ENCODE results near the gene ROCK2. TPM values are rescaled to one million over a fixed set of nuclear protein-coding genes. Genes with fewer than 3 reads are reported as not detected.

ROCK2 gene
- total and polyA plus RNA-seq, 2 of the 13 experiments (the other 11 are each of a cell fraction or from before 2014, with no cell fraction given), result 38.1 to 119 TPM

DNA sequence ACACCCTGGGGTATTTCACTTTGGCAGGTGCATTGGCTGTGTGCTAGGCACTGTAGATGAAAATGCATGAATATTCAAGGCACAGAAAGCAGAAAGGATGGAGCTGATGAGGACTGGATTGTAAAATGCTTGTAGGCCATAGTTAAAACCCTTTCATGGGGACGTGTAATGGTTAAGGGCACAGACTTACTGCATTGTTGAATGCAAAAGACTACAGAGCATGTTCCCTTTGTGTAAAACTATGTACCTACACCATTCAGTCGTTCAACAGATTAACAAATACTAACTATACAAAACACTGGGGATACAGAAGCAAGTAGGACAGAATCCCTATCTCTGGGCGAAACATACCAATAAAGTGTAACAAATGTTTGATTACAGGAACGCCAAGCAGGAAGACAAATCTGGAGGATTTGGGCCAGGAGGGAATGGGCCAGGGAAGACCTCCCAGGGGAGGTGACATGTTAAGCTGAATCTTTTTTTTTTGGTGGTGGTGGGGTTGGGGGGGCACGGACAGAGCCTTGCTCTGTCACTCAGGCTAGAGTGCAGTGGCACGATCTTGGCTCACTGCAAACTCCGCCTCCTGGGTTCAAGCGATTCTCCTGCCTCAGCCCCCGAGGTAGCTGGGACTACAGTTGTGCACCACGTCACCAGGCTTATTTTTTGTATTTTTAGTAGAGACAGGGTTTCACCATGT is 19.6 kb upstream of the ROCK2 start (continued):
- TF ChIP-seq, protein P1, sequence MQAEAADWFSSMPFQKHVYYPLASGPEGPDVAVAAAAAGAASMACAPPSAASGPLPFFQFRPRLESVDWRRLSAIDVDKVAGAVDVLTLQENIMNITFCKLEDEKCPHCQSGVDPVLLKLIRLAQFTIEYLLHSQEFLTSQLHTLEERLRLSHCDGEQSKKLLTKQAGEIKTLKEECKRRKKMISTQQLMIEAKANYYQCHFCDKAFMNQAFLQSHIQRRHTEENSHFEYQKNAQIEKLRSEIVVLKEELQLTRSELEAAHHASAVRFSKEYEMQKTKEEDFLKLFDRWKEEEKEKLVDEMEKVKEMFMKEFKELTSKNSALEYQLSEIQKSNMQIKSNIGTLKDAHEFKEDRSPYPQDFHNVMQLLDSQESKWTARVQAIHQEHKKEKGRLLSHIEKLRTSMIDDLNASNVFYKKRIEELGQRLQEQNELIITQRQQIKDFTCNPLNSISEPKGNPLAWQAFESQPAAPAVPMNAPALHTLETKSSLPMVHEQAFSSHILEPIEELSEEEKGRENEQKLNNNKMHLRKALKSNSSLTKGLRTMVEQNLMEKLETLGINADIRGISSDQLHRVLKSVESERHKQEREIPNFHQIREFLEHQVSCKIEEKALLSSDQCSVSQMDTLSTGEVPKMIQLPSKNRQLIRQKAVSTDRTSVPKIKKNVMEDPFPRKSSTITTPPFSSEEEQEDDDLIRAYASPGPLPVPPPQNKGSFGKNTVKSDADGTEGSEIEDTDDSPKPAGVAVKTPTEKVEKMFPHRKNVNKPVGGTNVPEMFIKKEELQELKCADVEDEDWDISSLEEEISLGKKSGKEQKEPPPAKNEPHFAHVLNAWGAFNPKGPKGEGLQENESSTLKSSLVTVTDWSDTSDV (CRISPR knock-in tag; IDR thresholded peaks at IDR 0.05), result no peak
- TF ChIP-seq, protein P2, sequence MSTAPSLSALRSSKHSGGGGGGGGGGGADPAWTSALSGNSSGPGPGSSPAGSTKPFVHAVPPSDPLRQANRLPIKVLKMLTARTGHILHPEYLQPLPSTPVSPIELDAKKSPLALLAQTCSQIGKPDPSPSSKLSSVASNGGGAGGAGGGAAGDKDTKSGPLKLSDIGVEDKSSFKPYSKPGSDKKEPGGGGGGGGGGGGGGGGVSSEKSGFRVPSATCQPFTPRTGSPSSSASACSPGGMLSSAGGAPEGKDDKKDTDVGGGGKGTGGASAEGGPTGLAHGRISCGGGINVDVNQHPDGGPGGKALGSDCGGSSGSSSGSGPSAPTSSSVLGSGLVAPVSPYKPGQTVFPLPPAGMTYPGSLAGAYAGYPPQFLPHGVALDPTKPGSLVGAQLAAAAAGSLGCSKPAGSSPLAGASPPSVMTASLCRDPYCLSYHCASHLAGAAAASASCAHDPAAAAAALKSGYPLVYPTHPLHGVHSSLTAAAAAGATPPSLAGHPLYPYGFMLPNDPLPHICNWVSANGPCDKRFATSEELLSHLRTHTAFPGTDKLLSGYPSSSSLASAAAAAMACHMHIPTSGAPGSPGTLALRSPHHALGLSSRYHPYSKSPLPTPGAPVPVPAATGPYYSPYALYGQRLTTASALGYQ (CRISPR knock-in tag; IDR thresholded peaks at IDR 0.05), result no peak
- TF ChIP-seq ETV5 (CRISPR knock-in tag; IDR thresholded peaks at IDR 0.05; ENCODE audit: borderline replicate concordance), result no peak
- no peak for TF ChIP-seq ELF3 (CRISPR knock-in tag; IDR thresholded peaks at IDR 0.05)
- no peak for TF ChIP-seq HMG20A (CRISPR knock-in tag; IDR thresholded peaks at IDR 0.05; ENCODE audit: borderline replicate concordance)
- TF ChIP-seq, protein P3, sequence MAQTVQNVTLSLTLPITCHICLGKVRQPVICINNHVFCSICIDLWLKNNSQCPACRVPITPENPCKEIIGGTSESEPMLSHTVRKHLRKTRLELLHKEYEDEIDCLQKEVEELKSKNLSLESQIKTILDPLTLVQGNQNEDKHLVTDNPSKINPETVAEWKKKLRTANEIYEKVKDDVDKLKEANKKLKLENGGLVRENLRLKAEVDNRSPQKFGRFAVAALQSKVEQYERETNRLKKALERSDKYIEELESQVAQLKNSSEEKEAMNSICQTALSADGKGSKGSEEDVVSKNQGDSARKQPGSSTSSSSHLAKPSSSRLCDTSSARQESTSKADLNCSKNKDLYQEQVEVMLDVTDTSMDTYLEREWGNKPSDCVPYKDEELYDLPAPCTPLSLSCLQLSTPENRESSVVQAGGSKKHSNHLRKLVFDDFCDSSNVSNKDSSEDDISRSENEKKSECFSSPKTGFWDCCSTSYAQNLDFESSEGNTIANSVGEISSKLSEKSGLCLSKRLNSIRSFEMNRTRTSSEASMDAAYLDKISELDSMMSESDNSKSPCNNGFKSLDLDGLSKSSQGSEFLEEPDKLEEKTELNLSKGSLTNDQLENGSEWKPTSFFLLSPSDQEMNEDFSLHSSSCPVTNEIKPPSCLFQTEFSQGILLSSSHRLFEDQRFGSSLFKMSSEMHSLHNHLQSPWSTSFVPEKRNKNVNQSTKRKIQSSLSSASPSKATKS (CRISPR knock-in tag; IDR thresholded peaks at IDR 0.05), result no peak
- TF ChIP-seq ZNF749 (CRISPR knock-in tag; IDR thresholded peaks at IDR 0.05; ENCODE audit: borderline replicate concordance), result no peak
- no peak for TF ChIP-seq SP1 (IDR thresholded peaks at IDR 0.05)
- TF ChIP-seq SP1 (CRISPR knock-in tag; IDR thresholded peaks at IDR 0.05), result no peak
- no peak for TF ChIP-seq ZFP82 (CRISPR knock-in tag; IDR thresholded peaks at IDR 0.05; ENCODE audit: borderline replicate concordance)
- TF ChIP-seq, protein P4, sequence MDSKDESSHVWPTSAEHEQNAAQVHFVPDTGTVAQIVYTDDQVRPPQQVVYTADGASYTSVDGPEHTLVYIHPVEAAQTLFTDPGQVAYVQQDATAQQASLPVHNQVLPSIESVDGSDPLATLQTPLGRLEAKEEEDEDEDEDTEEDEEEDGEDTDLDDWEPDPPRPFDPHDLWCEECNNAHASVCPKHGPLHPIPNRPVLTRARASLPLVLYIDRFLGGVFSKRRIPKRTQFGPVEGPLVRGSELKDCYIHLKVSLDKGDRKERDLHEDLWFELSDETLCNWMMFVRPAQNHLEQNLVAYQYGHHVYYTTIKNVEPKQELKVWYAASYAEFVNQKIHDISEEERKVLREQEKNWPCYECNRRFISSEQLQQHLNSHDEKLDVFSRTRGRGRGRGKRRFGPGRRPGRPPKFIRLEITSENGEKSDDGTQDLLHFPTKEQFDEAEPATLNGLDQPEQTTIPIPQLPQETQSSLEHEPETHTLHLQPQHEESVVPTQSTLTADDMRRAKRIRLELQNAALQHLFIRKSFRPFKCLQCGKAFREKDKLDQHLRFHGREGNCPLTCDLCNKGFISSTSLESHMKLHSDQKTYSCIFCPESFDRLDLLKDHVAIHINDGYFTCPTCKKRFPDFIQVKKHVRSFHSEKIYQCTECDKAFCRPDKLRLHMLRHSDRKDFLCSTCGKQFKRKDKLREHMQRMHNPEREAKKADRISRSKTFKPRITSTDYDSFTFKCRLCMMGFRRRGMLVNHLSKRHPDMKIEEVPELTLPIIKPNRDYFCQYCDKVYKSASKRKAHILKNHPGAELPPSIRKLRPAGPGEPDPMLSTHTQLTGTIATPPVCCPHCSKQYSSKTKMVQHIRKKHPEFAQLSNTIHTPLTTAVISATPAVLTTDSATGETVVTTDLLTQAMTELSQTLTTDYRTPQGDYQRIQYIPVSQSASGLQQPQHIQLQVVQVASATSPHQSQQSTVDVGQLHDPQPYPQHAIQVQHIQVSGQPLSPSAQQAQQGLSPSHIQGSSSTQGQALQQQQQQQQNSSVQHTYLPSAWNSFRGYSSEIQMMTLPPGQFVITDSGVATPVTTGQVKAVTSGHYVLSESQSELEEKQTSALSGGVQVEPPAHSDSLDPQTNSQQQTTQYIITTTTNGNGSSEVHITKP (CRISPR knock-in tag; IDR thresholded peaks at IDR 0.05; ENCODE audit: low read depth), result no peak
- TF ChIP-seq, protein P5, sequence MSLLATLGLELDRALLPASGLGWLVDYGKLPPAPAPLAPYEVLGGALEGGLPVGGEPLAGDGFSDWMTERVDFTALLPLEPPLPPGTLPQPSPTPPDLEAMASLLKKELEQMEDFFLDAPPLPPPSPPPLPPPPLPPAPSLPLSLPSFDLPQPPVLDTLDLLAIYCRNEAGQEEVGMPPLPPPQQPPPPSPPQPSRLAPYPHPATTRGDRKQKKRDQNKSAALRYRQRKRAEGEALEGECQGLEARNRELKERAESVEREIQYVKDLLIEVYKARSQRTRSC (CRISPR knock-in tag; IDR thresholded peaks at IDR 0.05; ENCODE audit: low read depth), result no peak
- no peak for TF ChIP-seq WIZ (CRISPR knock-in tag; IDR thresholded peaks at IDR 0.05)
- TF ChIP-seq ETV6 (CRISPR knock-in tag; conservative IDR thresholded peaks at IDR 0.05), result no peak
- no peak for TF ChIP-seq RBM39 (IDR thresholded peaks at IDR 0.05; ENCODE audit: low read depth, low read length, poor library complexity, severe bottlenecking)
- no peak for TF ChIP-seq ZNF431 (CRISPR knock-in tag; IDR thresholded peaks at IDR 0.05; ENCODE audit: borderline replicate concordance, low read depth)
- TF ChIP-seq, protein P6, sequence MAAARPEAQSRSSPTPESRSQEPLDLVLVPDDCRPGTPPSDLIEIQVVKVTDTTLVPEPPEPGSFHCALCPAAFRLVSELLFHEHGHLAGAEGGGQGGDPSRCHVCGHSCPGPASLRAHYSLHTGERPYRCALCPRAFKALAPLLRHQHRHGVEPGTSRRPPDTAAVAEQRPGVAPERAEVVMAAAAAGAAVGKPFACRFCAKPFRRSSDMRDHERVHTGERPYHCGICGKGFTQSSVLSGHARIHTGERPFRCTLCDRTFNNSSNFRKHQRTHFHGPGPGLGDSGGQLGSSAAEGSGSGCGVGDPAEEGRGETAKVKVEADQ (CRISPR knock-in tag; IDR thresholded peaks at IDR 0.05; ENCODE audit: borderline replicate concordance), result no peak; the same call in 1 of the 2 replicates

Data from HepG2 (cell line).